Measurements from ENCODE around the gene DLK2. TPM values are rescaled to one million over a fixed set of nuclear protein-coding genes. Genes with fewer than 3 reads are reported as not detected.

The DLK2 gene
- total and polyA plus RNA-seq, 10 donors = 0.12 to 0.68 (median 0.42) TPM; not detected in 2

GRCh38 chr6:43402820-43403219, 52.5 kb downstream of the DLK2 start:
- no peak for DNase-seq
- Histone ChIP-seq H3K9me3 (no peaks in the 10 kb centered on the region), H3K27me3 (replicated peaks in 1 of 7) (peaks cover 0 to 11% (median 0%) of the 10 kb centered on the region in 7 donors), H3K27ac (no peak overlapping the region), H3K4me3 (no peak overlapping the region), H3K4me1 (peaks cover 0 to 4% (median 0%) of the 10 kb centered on the region in 6 donors), H3K36me3 (no peaks in the 10 kb centered on the region)
- WGBS, 5 donors = 46 to 78% (median 74%) methylated on average over 1 of the region's 1 CpG
- intact Hi-C loops (cut with DNase I; ENCODE audit: low total_unique reads) = no loop called here
- no peak for TF ChIP-seq POLR2A (IDR thresholded peaks at IDR 0.05)
- TF ChIP-seq POLR2AphosphoS5 (IDR thresholded peaks at IDR 0.05) = no peak
- TF ChIP-seq CTCF (IDR thresholded peaks at IDR 0.05 in 8 of 11, conservative IDR thresholded peaks at IDR 0.05 in 3 of 11) = no peak

DNA sequence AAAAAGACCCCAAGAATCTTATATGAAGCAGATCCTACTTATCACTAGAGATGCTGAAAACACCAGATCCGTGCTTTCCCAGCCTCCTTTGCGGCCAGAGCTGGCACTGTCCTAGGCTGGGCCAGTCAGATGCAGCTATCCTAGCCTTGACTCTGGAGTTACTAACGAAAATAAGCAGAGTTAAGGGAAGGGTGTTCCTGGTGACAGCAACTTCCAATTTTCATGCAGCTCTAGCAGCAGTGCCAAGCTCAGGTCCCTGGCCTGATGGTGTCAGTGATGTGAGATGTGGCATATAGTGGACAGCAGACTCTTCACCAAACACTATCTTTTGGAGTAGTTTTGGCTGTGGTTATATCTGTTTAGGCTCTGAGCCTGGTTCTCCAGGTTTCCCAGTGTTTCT, 53.6 kb downstream of the DLK2 start:
- Histone ChIP-seq H3K4me1 (peaks cover 0 to 6% (median 0%) of the 10 kb centered on the region in 6 donors), H3K4me3 (no peak overlapping the region), H3K27ac (no peak overlapping the region), H3K9me3 (no peaks in the 10 kb centered on the region), H3K27me3 (replicated peaks in 1 of 7) (peaks cover 0 to 7% (median 0%) of the 10 kb centered on the region in 7 donors), H3K36me3 (no peaks in the 10 kb centered on the region)
- no peak for TF ChIP-seq POLR2AphosphoS5 (IDR thresholded peaks at IDR 0.05)
- no peak for TF ChIP-seq CTCF (IDR thresholded peaks at IDR 0.05 in 8 of 11, conservative IDR thresholded peaks at IDR 0.05 in 3 of 11)
- no peak for TF ChIP-seq POLR2A (IDR thresholded peaks at IDR 0.05)
- intact Hi-C loops (cut with DNase I; ENCODE audit: low total_unique reads) = no loop called here
- no peak for DNase-seq
- WGBS, 5 donors = 79 to 95% (median 88%) methylated on average over 3 of the region's 3 CpGs

Small RNA genes lying within 50 kb of the gene (microRNA-seq; reads per million reads assigned to microRNA genes)
- gene MIR6780B = 0 to 2.5 (median 0.28) reads per million in 3 donors

Small RNA genes lying within 50 kb of the gene (small RNA-seq; reads per million reads assigned to genes)
- 0 reads per million in 4 donors for gene MIR6780B
- 0 reads per million in 4 donors for gene RNU6-1113P

Other genes starting within 250 kb of the DLK2 start
- gene DNPH1, start 226.1 kb downstream of the DLK2 start, total RNA-seq = 10 to 100 TPM; 33.2 to 94.8 (median 54.0) TPM
- gene DNPH1, start 226.1 kb downstream of the DLK2 start, polyA plus RNA-seq = 100 to 1,000 TPM; 126 to 201 (median 153) TPM
- gene TTBK1, start 212.1 kb downstream of the DLK2 start, total RNA-seq = under 1 TPM in 6 of 7 donors, not detected in 1; 0.07 to 0.32 (median 0.11) TPM
- gene TTBK1, start 212.1 kb downstream of the DLK2 start, polyA plus RNA-seq = under 1 TPM; 0.05 to 0.19 (median 0.07) TPM
- gene SLC22A7, start 157.3 kb downstream of the DLK2 start, total RNA-seq = not detected
- not detected for gene SLC22A7, start 157.3 kb downstream of the DLK2 start, polyA plus RNA-seq
- 10 to 100 TPM in 1 of 7 donors, 1 to 10 TPM in 6; 6.4 to 11.6 (median 7.1) TPM for gene CRIP3, start 146.7 kb downstream of the DLK2 start, total RNA-seq
- gene CRIP3, start 146.7 kb downstream of the DLK2 start, polyA plus RNA-seq = 10 to 100 TPM; 15.1 to 36.5 (median 35.8) TPM
- gene ZNF318, start 85.9 kb downstream of the DLK2 start, total RNA-seq = 10 to 100 TPM; 28.9 to 56.9 (median 39.5) TPM
- gene ZNF318, start 85.9 kb downstream of the DLK2 start, polyA plus RNA-seq = 10 to 100 TPM in 2 of 3 donors, 1 to 10 TPM in 1; 8.6 to 15.6 (median 10.8) TPM
- 10 to 100 TPM; 19.4 to 52.6 (median 35.0) TPM for gene ABCC10, start 28.0 kb downstream of the DLK2 start, total RNA-seq
- 10 to 100 TPM; 13.1 to 28.6 (median 28.5) TPM for gene ABCC10, start 28.0 kb downstream of the DLK2 start, polyA plus RNA-seq
- gene TJAP1, start 22.0 kb upstream of the DLK2 start, total RNA-seq = 10 to 100 TPM; 32.1 to 40.0 (median 37.7) TPM
- gene TJAP1, start 22.0 kb upstream of the DLK2 start, polyA plus RNA-seq = 10 to 100 TPM; 13.5 to 32.1 (median 27.4) TPM
- gene LRRC73, start 54.8 kb upstream of the DLK2 start, total RNA-seq = 1 to 10 TPM in 2 of 7 donors, under 1 TPM in 5; 0.54 to 1.3 (median 0.76) TPM
- gene LRRC73, start 54.8 kb upstream of the DLK2 start, polyA plus RNA-seq = under 1 TPM; 0.11 to 0.19 (median 0.11) TPM
- 10 to 100 TPM; 57.0 to 80.1 (median 71.1) TPM for gene YIPF3, start 61.4 kb upstream of the DLK2 start, total RNA-seq
- 10 to 100 TPM; 38.0 to 49.9 (median 38.4) TPM for gene YIPF3, start 61.4 kb upstream of the DLK2 start, polyA plus RNA-seq
- gene POLR1C, start 61.5 kb upstream of the DLK2 start, total RNA-seq = 10 to 100 TPM; 24.1 to 32.6 (median 28.1) TPM
- gene POLR1C, start 61.5 kb upstream of the DLK2 start, polyA plus RNA-seq = 10 to 100 TPM; 27.9 to 30.1 (median 29.1) TPM
- 10 to 100 TPM; 20.4 to 33.1 (median 24.8) TPM for gene XPO5, start 120.5 kb upstream of the DLK2 start, total RNA-seq
- 1 to 10 TPM; 7.1 to 9.4 (median 8.2) TPM for gene XPO5, start 120.5 kb upstream of the DLK2 start, polyA plus RNA-seq
- gene POLH, start 120.6 kb upstream of the DLK2 start, total RNA-seq = 10 to 100 TPM; 10.5 to 23.0 (median 12.9) TPM
- gene POLH, start 120.6 kb upstream of the DLK2 start, polyA plus RNA-seq = 1 to 10 TPM; 4.1 to 5.2 (median 4.4) TPM
- gene GTPBP2, start 173.7 kb upstream of the DLK2 start, total RNA-seq = 100 to 1,000 TPM in 1 of 7 donors, 10 to 100 TPM in 6; 56.8 to 100 (median 72.0) TPM
- 10 to 100 TPM; 29.6 to 52.3 (median 43.9) TPM for gene GTPBP2, start 173.7 kb upstream of the DLK2 start, polyA plus RNA-seq
- gene MAD2L1BP, start 180.3 kb upstream of the DLK2 start, total RNA-seq = 10 to 100 TPM; 18.9 to 33.4 (median 22.2) TPM
- gene MAD2L1BP, start 180.3 kb upstream of the DLK2 start, polyA plus RNA-seq = 10 to 100 TPM; 19.0 to 23.2 (median 19.8) TPM
- gene RSPH9, start 189.5 kb upstream of the DLK2 start, total RNA-seq = under 1 TPM in 4 of 7 donors, not detected in 3; 0.18 to 0.63 (median 0.26) TPM
- gene RSPH9, start 189.5 kb upstream of the DLK2 start, polyA plus RNA-seq = under 1 TPM; 0.17 to 0.35 (median 0.20) TPM
- gene MRPS18A, start 232.2 kb upstream of the DLK2 start, total RNA-seq = 10 to 100 TPM; 29.8 to 37.6 (median 30.9) TPM
- gene MRPS18A, start 232.2 kb upstream of the DLK2 start, polyA plus RNA-seq = 10 to 100 TPM; 28.0 to 48.6 (median 34.3) TPM

Data from spleen (tissue), 11 donors.